Common myeloid progenitor, CD34-positive (primary cell): ENCODE data around the gene RNF14.

ENCODE experiments used
- CTCF ChIA-PET: fragments of 350-600 bp; sonication (Branson Sonifier 250); formaldehyde crosslinking; loops from one replicate; lab custom pipeline; 2021; ENCODE audit warnings: antibody characterized with exemption; lab: Charles Lee
- POLR2A ChIA-PET: fragments of 350-600 bp; sonication (Branson Sonifier 250); formaldehyde crosslinking; loops from one replicate; lab custom pipeline; 2021; ENCODE audit warnings: antibody characterized with exemption; lab: Charles Lee
- DNase-seq, 3 donors: peaks; one replicate each; pipeline versions ENCODE4 v3.0.0 to v3.0.0-alpha.2; 2013
- H3K27ac ChIP-seq, 2 experiments: 1 replicate in 1 of 2; 2 replicates in 1 of 2; pipeline ENCODE4 v1.7.0; 2013; ENCODE audit warnings: inconsistent platforms in 2 of 2, low read length in 2 of 2, mild to moderate bottlenecking in 2 of 2, low read depth in 1 of 2, moderate library complexity in 1 of 2; ENCODE audit not compliant: severe bottlenecking in 2 of 2, insufficient read depth in 1 of 2, poor library complexity in 1 of 2
- H3K27me3 ChIP-seq, 5 experiments: replicated peaks in 2 of 5; 1 replicate in 3 of 5; 2 replicates in 2 of 5; pipeline versions ENCODE4 v1.6.1 to v1.7.0; 2013; ENCODE audit warnings: low read length in 4 of 5, mild to moderate bottlenecking in 2 of 5, moderate library complexity in 2 of 5, inconsistent platforms in 1 of 5; ENCODE audit not compliant: insufficient read depth in 5 of 5, control insufficient read depth in 4 of 5
- H3K36me3 ChIP-seq, 4 experiments: 1 replicate in 2 of 4; 2 replicates in 2 of 4; pipeline versions ENCODE4 v1.6.1 to v1.7.0; 2013; ENCODE audit warnings: low read length in 3 of 4, control low read depth in 1 of 4, mild to moderate bottlenecking in 1 of 4; ENCODE audit not compliant: control insufficient read depth in 4 of 4, insufficient read depth in 4 of 4
- H3K4me1 ChIP-seq, 4 experiments: 1 replicate in 3 of 4; 2 replicates in 1 of 4; pipeline versions ENCODE4 v1.6.1 to v1.7.1; 2013; ENCODE audit warnings: low read length in 3 of 4, mild to moderate bottlenecking in 3 of 4, control low read depth in 1 of 4, inconsistent platforms in 1 of 4, moderate library complexity in 1 of 4; ENCODE audit not compliant: control insufficient read depth in 4 of 4, insufficient read depth in 4 of 4; ENCODE audit errors: control extremely low read depth in 1 of 4
- H3K4me3 ChIP-seq, 7 experiments: 1 replicate in 4 of 7; 2 replicates in 3 of 7; pipeline versions ENCODE4 v1.5.1 to v1.7.0; 2013; ENCODE audit warnings: mild to moderate bottlenecking in 7 of 7, low read length in 6 of 7, moderate library complexity in 6 of 7, inconsistent platforms in 2 of 7, low read depth in 2 of 7, control low read depth in 1 of 7; ENCODE audit not compliant: insufficient read depth in 4 of 7, control insufficient read depth in 1 of 7; ENCODE audit errors: extremely low read depth in 1 of 7
- H3K9me3 ChIP-seq, 5 experiments: 1 replicate in 4 of 5; 2 replicates in 1 of 5; pipeline versions ENCODE4 v1.6.1 to v1.7.1; 2013; ENCODE audit warnings: low read length in 4 of 5, mild to moderate bottlenecking in 2 of 5, inconsistent platforms in 1 of 5, low read depth in 1 of 5, moderate library complexity in 1 of 5; ENCODE audit not compliant: control insufficient read depth in 4 of 5, insufficient read depth in 2 of 5; ENCODE audit errors: control extremely low read depth in 1 of 5
- WGBS: methylation state at CpG from one replicate; pipeline ENCODE4 v1.1.5; 2013; ENCODE audit not compliant: insufficient coverage; 5-methylcytosine and 5-hydroxymethylcytosine counted together

The RNF14 gene

GRCh38 chr5:141960449-141961323 is 8.2 kb upstream of the RNF14 start:
- H3K9me3 ChIP-seq, result no peaks in the 10 kb centered on the region
- peak; percentile 87 to 95 (median 93) for DNase-seq
- POLR2A ChIA-PET, result interaction anchor here (0.6 to 0.9 kb wide), 4 partner anchors 8 to 277 kb away, joined by 3 to 4 read pairs (median 3); partner anchors contain the start of gene RNF14
- CTCF ChIA-PET, result interaction anchor here (0.8 to 9.8 kb wide), 48 partner anchors 8 to 353 kb away, joined by 3 to 154 read pairs (median 4); partner anchors contain the start of genes ARAP3, DELE1, PCDH1 and RNF14
- no peak overlapping the region for H3K4me3 ChIP-seq
- no peaks in the 10 kb centered on the region for H3K27me3 ChIP-seq
- WGBS, result 58% methylated on average over 8 of the region's 14 CpGs
- H3K4me1 ChIP-seq, result peaks cover 10 to 50% (median 35%) of the 10 kb centered on the region in 4 experiments
- no peaks in the 10 kb centered on the region for H3K36me3 ChIP-seq
- H3K27ac ChIP-seq, result no peak overlapping the region

- no peak overlapping the region for H3K27ac ChIP-seq
These were observed 7.4 kb upstream of the RNF14 start for GRCh38 chr5:141961466-141961865.

GRCh38 chr5:141963701-141964100 is 5.2 kb upstream of the RNF14 start:
- Histone ChIP-seq H3K4me1 (peaks cover 11 to 39% (median 22%) of the 10 kb centered on the region in 4 experiments), H3K9me3 (no peaks in the 10 kb centered on the region), H3K27ac (no peak overlapping the region), H3K36me3 (no peaks in the 10 kb centered on the region), H3K27me3 (no peaks in the 10 kb centered on the region), H3K4me3 (no peak overlapping the region)
- WGBS, result 0% methylated on average over 2 of the region's 3 CpGs
- POLR2A ChIA-PET, result interaction anchor here (0.9 kb wide), 1 partner anchor 22 kb away, joined by 3 read pairs; no protein-coding TSS in a partner anchor
- peak in 1 of 3 donors; percentile 31 for DNase-seq
- CTCF ChIA-PET, result interaction anchor here (0.7 to 9.8 kb wide), 9 partner anchors 20 to 299 kb away, joined by 3 to 154 read pairs (median 4); no protein-coding TSS in a partner anchor

More at GRCh38 chr5:141961466-141961865, 7.4 kb upstream of the RNF14 start:
- DNase-seq, result no peak
- WGBS, result 100% methylated on average over 3 of the region's 3 CpGs
- POLR2A ChIA-PET, result interaction anchor here (0.7 kb wide), 1 partner anchor 257 kb away, joined by 3 read pairs; no protein-coding TSS in a partner anchor
- Histone ChIP-seq H3K4me3 (no peak overlapping the region), H3K27me3 (no peaks in the 10 kb centered on the region), H3K9me3 (no peaks in the 10 kb centered on the region), H3K36me3 (no peaks in the 10 kb centered on the region), H3K4me1 (peaks cover 10 to 50% (median 35%) of the 10 kb centered on the region in 4 experiments)
- CTCF ChIA-PET, result interaction anchor here (0.7 to 9.8 kb wide), 42 partner anchors 8 to 354 kb away, joined by 3 to 154 read pairs (median 5); partner anchors contain the start of genes ARAP3, DELE1, PCDH1 and RNF14

DNA sequence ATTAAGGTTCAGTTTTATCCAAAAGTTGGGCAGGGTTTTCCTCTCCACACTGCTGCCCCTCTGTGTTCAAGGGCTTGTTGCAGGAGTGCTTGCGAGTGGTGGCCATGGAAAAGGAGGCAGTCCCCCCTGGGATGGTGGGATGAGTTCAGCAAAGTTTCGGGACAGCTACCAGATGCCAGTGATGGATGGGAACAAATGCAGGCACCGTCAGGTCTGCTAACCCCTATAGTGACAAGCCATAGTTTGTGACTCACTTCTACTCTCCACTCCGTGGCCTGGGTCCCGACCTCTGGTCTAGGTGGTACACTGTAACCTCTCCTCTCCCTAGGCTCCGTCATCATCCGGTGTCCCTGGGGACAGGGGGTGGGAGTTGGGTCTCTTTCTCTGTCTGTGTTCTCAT is 3.8 kb upstream of the RNF14 start:
- DNase-seq, result no peak
- Histone ChIP-seq H3K36me3 (no peaks in the 10 kb centered on the region), H3K4me3 (no peak overlapping the region), H3K9me3 (no peaks in the 10 kb centered on the region), H3K4me1 (peaks cover 20 to 45% (median 24%) of the 10 kb centered on the region in 4 experiments), H3K27me3 (no peaks in the 10 kb centered on the region), H3K27ac (no peak overlapping the region)
- 56% methylated on average over 3 of the region's 7 CpGs for WGBS
- CTCF ChIA-PET, result interaction anchor here (0.8 to 9.8 kb wide), 4 partner anchors 21 to 294 kb away, joined by 3 to 154 read pairs (median 4); no protein-coding TSS in a partner anchor
- POLR2A ChIA-PET, result no interaction called here

GRCh38 chr5:141966275-141966962 is 2.5 kb upstream of the RNF14 start:
- no peak for DNase-seq
- H3K4me1 ChIP-seq, result peaks cover 14 to 42% (median 24%) of the 10 kb centered on the region in 4 experiments
- CTCF ChIA-PET, result interaction anchor here (1.1 kb wide), 1 partner anchor 54 kb away, joined by 3 read pairs; no protein-coding TSS in a partner anchor
- no peaks in the 10 kb centered on the region for H3K9me3 ChIP-seq
- H3K4me3 ChIP-seq, result no peak overlapping the region
- POLR2A ChIA-PET, result no interaction called here
- H3K36me3 ChIP-seq, result no peaks in the 10 kb centered on the region
- H3K27ac ChIP-seq, result no peak overlapping the region
- 100% methylated on average over 1 of the region's 4 CpGs for WGBS
- H3K27me3 ChIP-seq, result no peaks in the 10 kb centered on the region

GRCh38 chr5:141966963-141967333 is 2.0 kb upstream of the RNF14 start:
- WGBS, result no CpG with 5 or more reads among the region's 2 CpGs
- ChIA-PET CTCF (no interaction called here), POLR2A (no interaction called here)
- DNase-seq, result no peak
- H3K9me3 ChIP-seq, result no peaks in the 10 kb centered on the region
- no peaks in the 10 kb centered on the region for H3K27me3 ChIP-seq
- H3K4me3 ChIP-seq, result no peak overlapping the region
- peaks cover 13 to 40% (median 22%) of the 10 kb centered on the region in 4 experiments for H3K4me1 ChIP-seq
- no peak overlapping the region for H3K27ac ChIP-seq
- H3K36me3 ChIP-seq, result peaks cover 0 to under 1% (median 0%) of the 10 kb centered on the region in 4 experiments
